Testis (tissue), 3 donors: ENCODE measurements around the gene DIAPH3. TPM values are rescaled to one million over a fixed set of nuclear protein-coding genes. Genes with fewer than 3 reads are reported as not detected.

ENCODE experiments used
- DNase-seq: peaks from one replicate; pipeline ENCODE4 v3.0.0-alpha.2; 2019
- H3K27ac ChIP-seq, 2 donors: fragments of 200-600 bp; sonication (generic); one replicate each; pipeline ENCODE4 v1.5.1; 2019
- H3K27me3 ChIP-seq: fragments of 200-600 bp; sonication (generic); one replicate; pipeline ENCODE4 v1.5.1; 2019
- H3K36me3 ChIP-seq: fragments of 200-600 bp; sonication (generic); one replicate; pipeline ENCODE4 v1.5.1; 2017; ENCODE audit warnings: low read depth; ENCODE audit errors: missing control alignments
- H3K4me1 ChIP-seq: fragments of 200-600 bp; sonication (generic); one replicate; pipeline ENCODE4 v1.5.1; 2019
- H3K4me3 ChIP-seq, 2 donors: fragments of 200-600 bp; sonication (generic); one replicate each; pipeline ENCODE4 v1.5.1; 2017 to 2019
- H3K9me3 ChIP-seq: fragments of 200-600 bp; sonication (generic); one replicate; pipeline ENCODE4 v1.5.1; 2017
- CTCF ChIP-seq, 3 experiments: fragments of 450-650 bp in 2 of 3; fragments of 200-600 bp in 1 of 3; sonication (generic) in 1 of 3; IDR thresholded peaks; one replicate each; pipeline ENCODE4 v1.5.1; 2016 to 2019; ENCODE audit warnings: antibody characterized with exemption in 3 of 3, mild to moderate bottlenecking in 2 of 3, moderate library complexity in 1 of 3
- POLR2A ChIP-seq: fragments of 450-650 bp; IDR thresholded peaks from one replicate; pipeline ENCODE4 v1.6.1; 2017; ENCODE audit warnings: antibody characterized with exemption, mild to moderate bottlenecking, moderate library complexity
- WGBS, 2 donors: methylation state at CpG; one replicate each; pipeline ENCODE4 v1.1.5; 2018; 5-methylcytosine and 5-hydroxymethylcytosine counted together
- intact Hi-C: fragments of 100-400 bp; cut with DNase I; formaldehyde crosslinking; loops from one replicate; pipeline ENCODE4 v1.15.1; 2023; ENCODE audit warnings: low total_unique reads
- polyA plus RNA-seq: library from polyadenylated mRNA; stranded (reverse); fragments of 350-450 nt; fragmentation: Illumina TruSeq; extraction: RNeasy Lipid Tissue Mini Kit (QIAGEN cat#74804); gene quantifications from one replicate; pipeline ENCODE4 v1.2.3, GENCODE V29; 2014; ENCODE audit warnings: low read depth, low replicate concordance; ENCODE audit not compliant: insufficient read depth
- total RNA-seq, 2 donors: library from RNA; depleted of rRNA; stranded (reverse); fragments of >200 nt; gene quantifications; one replicate each; pipeline ENCODE4 v1.2.3, GENCODE V29; 2016

DIAPH3 gene
- total and polyA plus RNA-seq, 3 donors from 2014 or later: 12.5 to 30.3 (median 18.7) TPM

DNA sequence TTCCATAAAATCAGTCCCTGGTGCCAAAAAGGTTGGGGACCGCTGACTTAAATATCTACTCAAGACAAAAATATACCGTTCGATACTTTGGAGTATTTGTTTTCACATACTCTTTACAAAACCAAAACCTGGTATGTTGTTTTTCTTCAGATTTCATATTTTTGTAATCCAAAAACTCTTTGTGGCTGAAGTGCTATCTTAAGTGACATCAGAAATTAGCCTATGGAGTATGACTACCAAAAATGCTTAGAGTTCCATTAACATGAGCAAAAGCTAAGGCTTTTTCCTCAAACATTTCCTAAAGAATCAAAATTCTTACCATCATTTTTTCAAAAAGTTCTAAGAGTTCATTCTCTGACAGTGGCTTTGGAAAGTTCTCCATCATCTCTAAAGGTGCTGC lies 52.0 kb downstream of the DIAPH3 start:
- H3K4me1 ChIP-seq: no peaks in the 10 kb centered on the region
- no peak for TF ChIP-seq POLR2A
- TF ChIP-seq CTCF (IDR thresholded peaks at IDR 0.05): no peak
- 96 to 100% methylated on average over 3 of the region's 3 CpGs for WGBS, 2 donors

GRCh38 chr13:60109285-60109684 lies 54.4 kb downstream of the DIAPH3 start:
- WGBS, 2 donors: 92 to 95% methylated on average over 3 of the region's 3 CpGs
- intact Hi-C loops: no loop called here
- Histone ChIP-seq H3K9me3 (no peaks in the 10 kb centered on the region), H3K4me3 (no peak overlapping the region), H3K27ac (no peak overlapping the region), H3K27me3 (no peaks in the 10 kb centered on the region), H3K4me1 (no peaks in the 10 kb centered on the region), H3K36me3 (no peaks in the 10 kb centered on the region)
- no peak for TF ChIP-seq POLR2A
- TF ChIP-seq CTCF (IDR thresholded peaks at IDR 0.05): no peak
- DNase-seq: no peak

More for the DNA sequence above, 52.0 kb downstream of the DIAPH3 start:
- intact Hi-C loops: no loop called here
- Histone ChIP-seq H3K36me3 (no peaks in the 10 kb centered on the region), H3K4me3 (no peak overlapping the region), H3K27me3 (no peaks in the 10 kb centered on the region), H3K9me3 (no peaks in the 10 kb centered on the region), H3K27ac (no peak overlapping the region)
- no peak for DNase-seq

DNA sequence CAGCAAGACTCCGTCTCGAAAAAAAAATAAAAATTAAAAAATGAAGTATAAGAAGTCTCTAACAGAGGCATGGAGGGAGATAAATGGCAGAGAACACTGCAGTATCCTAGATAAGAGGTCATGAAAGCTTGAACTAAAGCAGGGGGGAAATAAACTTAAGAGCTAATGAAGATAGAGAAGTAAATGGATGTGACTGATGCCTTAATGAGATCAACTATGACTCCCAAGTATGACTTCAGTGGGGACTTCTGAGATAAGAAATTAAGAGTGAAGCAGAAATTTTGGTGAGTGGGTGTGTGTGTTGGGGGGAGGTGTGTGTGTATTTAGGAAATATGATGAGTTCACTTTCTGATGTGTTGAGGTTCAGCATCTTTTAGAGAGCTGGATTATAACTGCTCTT lies 55.1 kb downstream of the DIAPH3 start:
- intact Hi-C loops: no loop called here
- 91 to 92% methylated on average over 2 of the region's 2 CpGs for WGBS, 2 donors

GRCh38 chr13:60099631-60100420 lies 63.9 kb downstream of the DIAPH3 start:
- intact Hi-C loops: no loop called here

More for the DNA sequence above, 55.1 kb downstream of the DIAPH3 start:
- Histone ChIP-seq H3K4me1 (no peaks in the 10 kb centered on the region), H3K27ac (no peak overlapping the region), H3K36me3 (no peaks in the 10 kb centered on the region), H3K9me3 (no peaks in the 10 kb centered on the region), H3K4me3 (no peak overlapping the region), H3K27me3 (no peaks in the 10 kb centered on the region)
- TF ChIP-seq POLR2A: no peak
- TF ChIP-seq CTCF (IDR thresholded peaks at IDR 0.05): no peak
- no peak for DNase-seq

More at GRCh38 chr13:60099631-60100420, 63.9 kb downstream of the DIAPH3 start:
- Histone ChIP-seq H3K9me3 (no peaks in the 10 kb centered on the region), H3K4me1 (no peaks in the 10 kb centered on the region), H3K27ac (no peak overlapping the region), H3K4me3 (no peak overlapping the region), H3K27me3 (no peaks in the 10 kb centered on the region), H3K36me3 (no peaks in the 10 kb centered on the region)
- WGBS, 2 donors: 84 to 85% methylated on average over 4 of the region's 4 CpGs
- TF ChIP-seq CTCF (IDR thresholded peaks at IDR 0.05) (no peak), POLR2A (no peak)
- no peak for DNase-seq
